Activated B cell treated with CpG ODN at 0.5 μM for 24 hours (primary cell): ENCODE results near the gene TAAR6. TPM values are rescaled to one million over a fixed set of nuclear protein-coding genes. Genes with fewer than 3 reads are reported as not detected.

Experiments
- ATAC-seq: fragments of 200-7000 bp; cut with Tn5 transposase; one replicate; pipeline ENCODE4 v1.10.0; 2021; ENCODE audit warnings: low read depth, mild to moderate bottlenecking, moderate library complexity
- CTCF ChIA-PET: fragments of 350-600 bp; sonication (Branson Sonifier 250); formaldehyde crosslinking; loops from one replicate; lab custom pipeline; 2021; ENCODE audit warnings: antibody characterized with exemption; lab: Charles Lee
- POLR2A ChIA-PET: fragments of 350-600 bp; sonication (Branson Sonifier 250); formaldehyde crosslinking; loops from one replicate; lab custom pipeline; 2021; ENCODE audit warnings: antibody characterized with exemption; lab: Charles Lee
- DNase-seq: peaks from one replicate; pipeline ENCODE4 v3.0.0; 2022
- H3K27ac Mint-ChIP-seq: one replicate; pipeline ENCODE4 v1.8.0; 2020; ENCODE audit warnings: mixed read lengths
- H3K27me3 Mint-ChIP-seq: one replicate; pipeline ENCODE4 v1.8.0; 2021; ENCODE audit warnings: mixed read lengths
- H3K36me3 Mint-ChIP-seq: one replicate; pipeline ENCODE4 v1.8.0; 2021; ENCODE audit warnings: low read depth, mixed read lengths
- H3K4me1 Mint-ChIP-seq: one replicate; pipeline ENCODE4 v1.8.0; 2021; ENCODE audit warnings: mixed read lengths
- H3K4me3 Mint-ChIP-seq: one replicate; pipeline ENCODE4 v1.8.0; 2020; ENCODE audit warnings: mild to moderate bottlenecking, mixed read lengths
- H3K9me3 Mint-ChIP-seq: one replicate; pipeline ENCODE4 v1.8.0; 2020; ENCODE audit warnings: mixed read lengths
- CTCF ChIP-seq: fragments of 200-600 bp; IDR thresholded peaks from one replicate; pipeline ENCODE4 v1.8.0; 2022; ENCODE audit warnings: antibody characterized with exemption, mild to moderate bottlenecking
- intact Hi-C: fragments of 100-400 bp; cut with micrococcal nuclease; formaldehyde crosslinking; loops from one replicate; pipeline ENCODE4 v1.15.1; 2024
- total RNA-seq: library from RNA; stranded (reverse); gene quantifications from 2 replicates; pipeline ENCODE4 v1.2.3, GENCODE V29; 2022

Gene TAAR6
- total RNA-seq, 1 donor from 2014 or later, result not detected

DNA sequence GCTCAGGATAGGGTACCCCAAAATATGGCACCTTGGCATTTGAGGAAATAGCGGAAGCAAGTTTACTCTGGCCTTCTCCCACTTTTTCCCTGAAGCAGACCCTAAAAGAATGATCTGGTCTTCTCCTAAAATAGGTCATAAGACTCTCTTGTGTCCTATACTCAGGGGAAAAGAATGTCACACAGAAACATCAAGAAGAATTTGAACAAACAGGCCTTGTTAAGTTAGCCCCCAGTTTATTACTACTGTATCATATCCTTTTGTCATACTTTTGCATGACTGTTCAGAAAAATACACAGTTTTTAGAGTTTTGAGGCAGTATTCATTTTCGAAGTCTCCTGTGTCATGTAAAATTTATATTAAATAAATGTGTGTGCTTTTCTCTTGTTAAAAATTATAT lies 41.5 kb downstream of the TAAR6 start:
- H3K9me3 Mint-ChIP-seq, result no peaks in the 10 kb centered on the region
- ATAC-seq (no peak), DNase-seq (no peak)
- CTCF ChIA-PET, result no interaction called here
- intact Hi-C loops, result no loop called here
- POLR2A ChIA-PET, result no interaction called here
- no peaks in the 10 kb centered on the region for H3K27me3 Mint-ChIP-seq
- H3K36me3 Mint-ChIP-seq, result no peaks in the 10 kb centered on the region
- no peak overlapping the region for H3K27ac Mint-ChIP-seq
- H3K4me1 Mint-ChIP-seq, result peaks cover 21% of the 10 kb centered on the region
- no peak for TF ChIP-seq CTCF
- H3K4me3 Mint-ChIP-seq, result no peak overlapping the region

GRCh38 chr6:132612449-132613108 lies 42.5 kb downstream of the TAAR6 start:
- no peak for ATAC-seq
- no peaks in the 10 kb centered on the region for H3K9me3 Mint-ChIP-seq
- intact Hi-C loops, result no loop called here
- POLR2A ChIA-PET, result interaction anchor here (0.6 kb wide), 1 partner anchor 9 kb away, joined by 4 read pairs; no protein-coding TSS in a partner anchor
- H3K27ac Mint-ChIP-seq, result no peak overlapping the region
- DNase-seq, result no peak
- no peaks in the 10 kb centered on the region for H3K36me3 Mint-ChIP-seq
- no peaks in the 10 kb centered on the region for H3K27me3 Mint-ChIP-seq
- CTCF ChIA-PET, result no interaction called here
- TF ChIP-seq CTCF, result no peak
- H3K4me1 Mint-ChIP-seq, result peaks cover 26% of the 10 kb centered on the region
- no peak overlapping the region for H3K4me3 Mint-ChIP-seq

GRCh38 chr6:132614554-132614953 lies 44.4 kb downstream of the TAAR6 start:
- H3K4me3 Mint-ChIP-seq, result peak overlapping the region; percentile 70
- CTCF ChIA-PET, result no interaction called here
- POLR2A ChIA-PET, result no interaction called here
- no peaks in the 10 kb centered on the region for H3K9me3 Mint-ChIP-seq
- no peak for TF ChIP-seq CTCF
- peaks cover 26% of the 10 kb centered on the region for H3K4me1 Mint-ChIP-seq
- no peaks in the 10 kb centered on the region for H3K27me3 Mint-ChIP-seq
- H3K27ac Mint-ChIP-seq, result peak overlapping the region; percentile 11
- intact Hi-C loops, result no loop called here
- peak; percentile 49 for ATAC-seq
- DNase-seq, result no peak
- H3K36me3 Mint-ChIP-seq, result no peaks in the 10 kb centered on the region

GRCh38 chr6:132616677-132617076 lies 46.6 kb downstream of the TAAR6 start:
- Mint-ChIP-seq H3K4me3 (no peak overlapping the region), H3K27me3 (no peaks in the 10 kb centered on the region), H3K27ac (no peak overlapping the region), H3K4me1 (peaks cover 26% of the 10 kb centered on the region), H3K9me3 (no peaks in the 10 kb centered on the region), H3K36me3 (no peaks in the 10 kb centered on the region)
- intact Hi-C loops, result no loop called here
- POLR2A ChIA-PET, result no interaction called here
- CTCF ChIA-PET, result no interaction called here
- DNase-seq (no peak), ATAC-seq (no peak)
- no peak for TF ChIP-seq CTCF

Other genes with a start within 250 kb of the TAAR6 start
- 3.2 and 3.7 TPM in 2 replicates for gene MOXD1, start 168.8 kb upstream of the TAAR6 start, total RNA-seq
- 109 and 138 TPM in 2 replicates for gene STX7, start 57.2 kb upstream of the TAAR6 start, total RNA-seq
- not detected in 2 replicates for gene TAAR9, start 32.0 kb upstream of the TAAR6 start, total RNA-seq
- gene TAAR8, start 17.6 kb upstream of the TAAR6 start, total RNA-seq, result not detected in 2 replicates
- gene TAAR5, start 19.4 kb downstream of the TAAR6 start, total RNA-seq, result not detected in 2 replicates
- gene TAAR2, start 54.0 kb downstream of the TAAR6 start, total RNA-seq, result not detected in 2 replicates
- gene TAAR1, start 88.9 kb downstream of the TAAR6 start, total RNA-seq, result not detected in 2 replicates
- gene VNN1, start 143.7 kb downstream of the TAAR6 start, total RNA-seq, result 0.07 TPM in 1 of 2 replicates, not detected in the other
- 21.0 and 25.6 TPM in 2 replicates for gene VNN2, start 187.6 kb downstream of the TAAR6 start, total RNA-seq
- 8.1 and 8.2 TPM in 2 replicates for gene SLC18B1, start 228.3 kb downstream of the TAAR6 start, total RNA-seq
- gene RPS12, start 244.2 kb downstream of the TAAR6 start, total RNA-seq, result 2,505 and 3,226 TPM in 2 replicates